Measurements from ENCODE around the gene TMSB4X. TPM values are rescaled to one million over a fixed set of nuclear protein-coding genes. Genes with fewer than 3 reads are reported as not detected.

TMSB4X gene
- total and polyA plus RNA-seq, 2 of the 13 experiments (the other 11 are each of a cell fraction or from before 2014, with no cell fraction given), result 10.5 to 29.6 TPM

GRCh38 chrX:12985331-12985730 is 10.4 kb downstream of the TMSB4X start:
- DNase-seq (ENCODE audit: low spot score) (no peak), FAIRE-seq (no peak), ATAC-seq (no peak)
- CTCF ChIA-PET (ENCODE audit: low intra/inter-chr PET ratio, low total read pairs), result no interaction called here
- peaks cover 9% of the 10 kb centered on the region for H3K4me1 ChIP-seq (ENCODE audit: insufficient read depth, low read length)
- no peak overlapping the region for H3K27ac ChIP-seq (ENCODE audit: extremely low read length, insufficient read depth, low read length)
- POLR2A ChIA-PET, result no interaction called here
- WGBS (ENCODE audit: low lambda C conversion rate), result 73% methylated on average over 1 of the region's 1 CpG
- H3K9me3 ChIP-seq (ENCODE audit: low read length), result no peaks in the 10 kb centered on the region
- no peak overlapping the region for H3K9ac ChIP-seq (ENCODE audit: insufficient read depth, low read depth, low read length)
- no peaks in the 10 kb centered on the region for H3K27me3 ChIP-seq (ENCODE audit: control insufficient read depth in 1 of 2, insufficient read depth in 2 of 2, low read length in 2 of 2)
- TF ChIP-seq ZNF747 (CRISPR knock-in tag; IDR thresholded peaks at IDR 0.05; ENCODE audit: borderline replicate concordance), result no peak
- no peak for TF ChIP-seq ZNF792 (CRISPR knock-in tag; IDR thresholded peaks at IDR 0.05)
- no peak for TF ChIP-seq U2AF2 (IDR thresholded peaks at IDR 0.05; ENCODE audit: low read depth, low read length)
- no peak for TF ChIP-seq ZBTB21 (CRISPR knock-in tag; IDR thresholded peaks at IDR 0.05)
- TF ChIP-seq FOXJ3 (CRISPR knock-in tag; IDR thresholded peaks at IDR 0.05; ENCODE audit: borderline replicate concordance), result no peak
- TF ChIP-seq MXD4 (CRISPR knock-in tag; IDR thresholded peaks at IDR 0.05), result no peak
- TF ChIP-seq NFAT5 (CRISPR knock-in tag; IDR thresholded peaks at IDR 0.05), result no peak
- no peak for TF ChIP-seq ELF3 (CRISPR knock-in tag; IDR thresholded peaks at IDR 0.05)
- no peak for TF ChIP-seq ADNP (CRISPR knock-in tag; IDR thresholded peaks at IDR 0.05)
- no peak for TF ChIP-seq EP300 (IDR thresholded peaks at IDR 0.05; ENCODE audit: low read depth in 2 of 2, low read length in 2 of 2)
- no peak for TF ChIP-seq EP300 (CRISPR knock-in tag; IDR thresholded peaks at IDR 0.05; ENCODE audit: borderline replicate concordance)
- no peak for TF ChIP-seq NONO (IDR thresholded peaks at IDR 0.05)
- TF ChIP-seq NONO (CRISPR knock-in tag; conservative IDR thresholded peaks at IDR 0.05), result no peak
- TF ChIP-seq ZNF101 (CRISPR knock-in tag; IDR thresholded peaks at IDR 0.05; ENCODE audit: borderline replicate concordance, low read depth), result no peak
- TF ChIP-seq ZNF468 (CRISPR knock-in tag; IDR thresholded peaks at IDR 0.05), result no peak
- TF ChIP-seq ZSCAN25 (CRISPR knock-in tag; IDR thresholded peaks at IDR 0.05), result no peak
- no peak for TF ChIP-seq ZNF484 (CRISPR knock-in tag; IDR thresholded peaks at IDR 0.05; ENCODE audit: borderline replicate concordance, low read depth)
- no peak for TF ChIP-seq ZNF740 (CRISPR knock-in tag; IDR thresholded peaks at IDR 0.05)
- H3K79me2 ChIP-seq (ENCODE audit: insufficient read depth, low read length), result no peaks in the 10 kb centered on the region
- no peaks in the 10 kb centered on the region for H4K20me1 ChIP-seq (ENCODE audit: insufficient read depth, low read length)
- intact Hi-C loops (cut with micrococcal nuclease; ENCODE audit: unreplicated experiment), result no loop called here
- in situ Hi-C loops (cut with HindIII; ENCODE audit: extremely low pct_ligation_motif_present, low pct_unique_long_range_greater_than_20kb), result no loop called here
- H3K36me3 ChIP-seq (replicated peaks in 1 of 2; ENCODE audit: control insufficient read depth in 1 of 2, insufficient read depth in 2 of 2, low read length in 2 of 2), result no peaks in the 10 kb centered on the region
- H2AFZ ChIP-seq (ENCODE audit: low read length), result no peak overlapping the region
- no peak overlapping the region for H3K4me2 ChIP-seq (ENCODE audit: low read depth, low read length)
- no peak overlapping the region for H3K4me3 ChIP-seq (replicated peaks in 1 of 3; ENCODE audit: insufficient read depth in 1 of 3, low read depth in 2 of 3, low read length in 3 of 3)
- no TSS peak for BruUV-seq (replicated peaks)
